Endothelial cell of hepatic sinusoid (primary cell): ENCODE measurements around the gene PSENEN.
"Not testable (repeated sequence)": the region's sequence is repeated elsewhere in the genome, so short reads cannot be mapped to it uniquely, and the experiment has no call there.

Source experiments
- in situ Hi-C: cut with HindIII; loops from 2 replicates; pipeline ENCODE4 v1.10.0; 2017; ENCODE audit warnings: low sequenced_read_pairs

The PSENEN gene

DNA sequence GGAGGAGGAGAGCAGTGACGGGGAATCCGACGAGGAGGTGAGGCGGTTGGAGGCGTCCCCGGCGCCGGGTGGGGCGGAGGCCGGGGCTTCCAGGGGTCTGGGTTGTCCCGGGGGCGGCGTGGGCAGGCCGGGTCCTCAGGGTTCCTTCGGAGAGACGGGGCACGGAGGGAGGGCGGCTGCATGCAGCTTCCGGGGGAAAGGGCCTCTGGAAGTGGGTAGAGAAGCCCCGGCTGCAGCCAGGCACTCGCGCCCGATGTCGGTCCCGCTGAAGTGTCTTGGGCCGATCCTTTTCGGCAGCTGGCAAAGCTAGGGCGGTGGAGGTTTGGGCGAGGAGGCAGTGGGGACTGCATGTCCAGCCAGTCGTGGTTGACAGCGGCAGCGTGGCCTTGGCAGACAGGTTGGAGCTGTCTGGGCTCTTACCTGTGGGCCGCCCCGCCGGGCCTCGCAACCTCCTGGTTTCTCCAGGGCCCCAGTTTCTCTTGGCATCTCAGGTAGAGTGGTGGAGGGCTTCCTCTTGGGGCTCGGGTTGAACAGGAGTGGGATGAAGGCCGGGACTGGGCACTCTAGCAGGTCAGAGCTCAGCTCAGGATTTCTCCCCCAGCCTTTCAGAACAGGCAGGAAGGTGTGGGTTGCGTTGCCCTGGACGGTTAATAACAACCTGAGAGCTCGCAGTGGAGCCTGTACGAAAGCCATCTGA is 27.0 kb upstream of the PSENEN start:
- in situ Hi-C loops: no loop called here

DNA sequence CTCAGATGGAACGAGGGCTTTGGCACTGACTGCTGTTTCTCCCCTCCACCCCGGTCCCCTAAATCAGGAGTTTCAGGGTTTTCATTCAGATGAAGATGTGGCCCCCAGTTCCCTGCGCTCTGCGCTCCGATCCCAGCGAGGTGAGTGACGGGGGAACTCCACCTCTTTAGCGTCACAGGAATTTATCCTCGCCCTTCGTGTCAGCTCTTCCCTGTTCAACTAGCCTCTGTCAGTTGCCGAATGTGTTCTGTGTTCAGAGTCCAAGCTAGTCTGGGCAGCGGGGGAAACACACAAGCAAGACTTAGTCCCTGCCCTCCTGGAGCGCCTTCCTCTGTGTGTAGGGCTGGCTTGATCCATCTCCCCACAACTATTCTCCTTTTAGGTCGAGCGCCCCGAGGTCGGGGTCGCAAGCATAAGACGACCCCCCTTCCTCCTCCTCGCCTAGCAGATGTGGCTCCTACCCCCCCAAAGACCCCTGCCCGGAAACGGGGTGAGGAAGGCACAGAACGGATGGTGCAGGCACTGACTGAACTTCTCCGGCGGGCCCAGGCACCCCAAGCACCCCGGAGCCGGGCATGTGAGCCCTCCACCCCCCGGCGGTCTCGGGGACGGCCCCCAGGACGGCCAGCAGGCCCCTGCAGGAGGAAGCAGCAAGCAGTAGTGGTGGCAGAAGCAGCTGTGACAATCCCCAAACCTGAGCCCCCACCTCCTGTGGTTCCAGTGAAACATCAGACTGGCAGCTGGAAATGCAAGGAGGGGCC is 25.9 kb upstream of the PSENEN start:
- in situ Hi-C loops: no loop called here

DNA sequence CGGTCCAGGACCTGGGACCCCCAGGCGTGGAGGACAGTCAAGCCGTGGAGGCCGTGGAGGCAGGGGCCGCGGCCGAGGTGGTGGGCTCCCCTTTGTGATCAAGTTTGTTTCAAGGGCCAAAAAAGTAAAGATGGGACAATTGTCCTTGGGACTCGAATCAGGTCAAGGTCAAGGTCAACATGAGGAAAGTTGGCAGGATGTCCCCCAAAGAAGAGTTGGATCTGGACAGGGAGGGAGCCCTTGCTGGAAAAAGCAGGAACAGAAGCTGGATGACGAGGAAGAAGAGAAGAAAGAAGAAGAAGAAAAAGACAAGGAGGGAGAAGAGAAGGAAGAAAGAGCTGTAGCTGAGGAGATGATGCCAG is 25.3 kb upstream of the PSENEN start:
- in situ Hi-C loops: no loop called here

DNA sequence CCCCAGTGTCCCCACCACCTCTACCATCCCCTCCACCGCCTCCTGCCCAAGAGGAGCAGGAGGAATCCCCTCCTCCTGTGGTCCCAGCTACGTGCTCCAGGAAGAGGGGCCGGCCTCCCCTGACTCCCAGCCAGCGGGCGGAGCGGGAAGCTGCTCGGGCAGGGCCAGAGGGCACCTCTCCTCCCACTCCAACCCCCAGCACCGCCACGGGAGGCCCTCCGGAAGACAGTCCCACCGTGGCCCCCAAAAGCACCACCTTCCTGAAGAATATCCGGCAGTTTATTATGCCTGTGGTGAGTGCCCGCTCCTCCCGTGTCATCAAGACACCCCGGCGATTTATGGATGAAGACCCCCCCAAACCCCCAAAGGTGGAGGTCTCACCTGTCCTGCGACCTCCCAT is 24.8 kb upstream of the PSENEN start:
- in situ Hi-C loops: no loop called here

DNA sequence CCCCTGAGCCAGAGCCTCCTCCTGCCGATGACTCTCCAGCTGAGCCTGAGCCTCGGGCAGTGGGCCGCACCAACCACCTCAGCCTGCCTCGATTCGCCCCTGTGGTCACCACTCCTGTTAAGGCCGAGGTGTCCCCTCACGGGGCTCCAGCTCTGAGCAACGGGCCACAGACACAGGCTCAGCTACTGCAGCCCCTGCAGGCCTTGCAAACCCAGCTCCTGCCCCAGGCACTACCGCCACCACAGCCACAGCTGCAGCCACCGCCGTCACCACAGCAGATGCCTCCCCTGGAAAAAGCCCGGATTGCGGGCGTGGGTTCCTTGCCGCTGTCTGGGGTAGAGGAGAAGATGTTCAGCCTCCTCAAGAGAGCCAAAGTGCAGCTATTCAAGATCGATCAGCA is 24.1 kb upstream of the PSENEN start:
- in situ Hi-C loops: no loop called here

DNA sequence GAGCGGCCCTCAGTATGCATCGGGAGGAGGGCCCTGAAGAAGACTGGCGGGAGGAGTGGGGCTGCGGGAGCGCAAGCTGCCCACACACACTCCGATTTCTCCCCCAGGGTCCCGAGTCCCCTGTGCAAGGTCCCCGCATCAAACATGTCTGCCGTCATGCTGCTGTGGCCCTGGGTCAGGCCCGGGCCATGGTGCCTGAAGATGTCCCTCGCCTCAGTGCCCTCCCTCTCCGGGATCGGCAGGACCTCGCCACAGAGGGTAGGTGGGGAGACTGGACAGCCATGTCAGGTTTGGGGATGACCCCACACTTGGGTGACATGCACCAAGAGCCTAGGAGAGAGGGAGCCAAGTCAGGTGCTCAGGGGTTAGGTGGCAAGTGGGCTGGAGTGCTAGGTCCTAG is 23.0 kb upstream of the PSENEN start:
- in situ Hi-C loops: no loop called here

DNA sequence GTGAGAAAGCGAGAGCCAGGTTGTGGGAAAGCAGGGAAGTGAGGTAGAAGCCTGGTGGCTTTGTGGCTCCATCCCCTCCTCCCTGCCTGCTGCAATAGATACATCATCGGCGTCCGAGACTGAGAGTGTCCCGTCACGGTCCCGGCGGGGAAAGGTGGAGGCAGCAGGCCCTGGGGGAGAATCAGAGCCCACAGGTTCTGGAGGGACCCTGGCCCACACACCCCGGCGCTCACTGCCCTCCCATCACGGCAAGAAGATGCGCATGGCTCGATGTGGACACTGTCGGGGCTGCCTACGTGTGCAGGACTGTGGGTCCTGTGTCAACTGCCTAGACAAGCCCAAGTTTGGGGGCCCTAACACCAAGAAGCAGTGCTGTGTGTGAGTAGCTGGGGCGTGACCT is 22.6 kb upstream of the PSENEN start:
- in situ Hi-C loops: no loop called here

DNA sequence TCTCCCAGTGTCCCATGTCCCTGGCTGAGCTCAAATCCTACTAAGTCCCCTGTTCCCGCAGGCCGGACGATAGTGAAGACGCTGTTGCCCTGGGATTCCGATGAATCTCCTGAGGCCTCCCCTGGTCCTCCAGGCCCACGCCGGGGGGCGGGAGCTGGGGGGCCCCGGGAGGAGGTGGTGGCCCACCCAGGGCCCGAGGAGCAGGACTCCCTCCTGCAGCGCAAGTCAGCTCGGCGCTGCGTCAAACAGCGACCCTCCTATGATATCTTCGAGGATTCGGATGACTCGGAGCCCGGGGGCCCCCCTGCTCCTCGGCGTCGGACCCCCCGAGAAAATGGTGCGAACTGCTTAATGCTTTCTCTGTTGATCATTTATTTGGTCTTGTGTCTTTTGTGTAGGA is 21.8 kb upstream of the PSENEN start:
- in situ Hi-C loops: no loop called here

DNA sequence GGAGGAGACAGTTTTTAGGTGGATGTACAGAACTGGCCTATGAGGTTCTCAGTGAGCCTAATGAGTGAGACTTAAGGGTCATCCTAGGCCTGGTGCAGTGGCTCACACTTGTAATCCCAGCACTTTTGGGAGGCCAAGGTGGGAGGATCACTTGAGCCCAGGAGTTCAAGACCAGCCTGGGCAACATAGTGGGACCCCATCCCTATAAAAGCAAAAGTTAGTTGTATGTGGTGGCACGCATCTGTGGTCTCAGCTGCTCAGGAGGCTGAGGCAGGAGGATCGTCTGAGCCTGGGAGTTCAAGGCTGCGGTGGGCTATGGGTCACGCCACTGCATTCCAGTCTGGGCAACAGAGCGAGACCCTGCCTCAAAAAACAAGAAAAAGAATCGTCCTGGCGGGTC is 21.3 kb upstream of the PSENEN start:
- in situ Hi-C loops: not testable (repeated sequence)

DNA sequence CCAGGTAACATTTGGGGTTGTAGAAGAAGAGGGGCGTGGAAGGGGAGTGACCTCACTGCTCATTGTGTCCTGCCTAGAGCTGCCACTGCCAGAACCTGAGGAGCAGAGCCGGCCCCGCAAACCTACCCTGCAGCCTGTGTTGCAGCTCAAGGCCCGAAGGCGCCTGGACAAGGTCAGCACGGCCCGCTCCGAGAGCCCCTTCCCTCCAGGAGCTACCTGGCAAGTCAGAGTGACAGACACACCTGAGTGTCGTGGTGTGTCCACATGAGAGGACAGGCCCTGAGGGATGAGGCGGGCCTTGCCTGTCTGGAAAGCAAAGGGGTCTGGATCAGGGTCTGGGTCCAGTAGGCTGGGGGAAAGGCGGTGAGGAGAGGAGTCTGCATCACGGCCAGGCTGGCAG is 20.9 kb upstream of the PSENEN start:
- in situ Hi-C loops: no loop called here

DNA sequence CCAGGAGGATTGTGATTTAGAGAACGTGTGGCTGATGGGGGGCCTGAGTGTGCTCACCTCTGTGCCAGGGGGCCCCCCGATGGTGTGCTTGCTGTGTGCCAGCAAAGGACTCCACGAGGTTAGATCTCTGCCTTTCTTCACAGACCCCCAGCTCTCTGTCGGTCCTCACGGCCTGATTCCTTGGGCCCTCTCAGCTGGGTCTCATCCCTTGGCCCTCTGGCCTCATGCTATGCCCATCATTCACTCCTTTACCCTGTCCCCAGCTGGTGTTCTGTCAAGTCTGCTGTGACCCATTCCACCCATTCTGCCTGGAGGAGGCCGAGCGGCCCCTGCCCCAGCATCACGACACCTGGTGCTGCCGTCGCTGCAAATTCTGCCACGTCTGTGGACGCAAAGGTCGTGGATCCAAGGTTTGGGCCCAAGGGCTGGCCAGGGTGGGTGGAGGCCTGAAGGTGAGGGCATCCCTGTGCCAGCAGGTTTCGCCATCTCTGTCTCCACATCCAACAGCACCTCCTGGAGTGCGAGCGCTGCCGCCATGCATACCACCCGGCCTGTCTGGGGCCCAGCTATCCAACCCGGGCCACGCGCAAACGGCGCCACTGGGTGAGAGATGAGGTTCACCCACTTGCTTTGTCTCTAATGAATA is 20.1 kb upstream of the PSENEN start:
- in situ Hi-C loops: no loop called here

DNA sequence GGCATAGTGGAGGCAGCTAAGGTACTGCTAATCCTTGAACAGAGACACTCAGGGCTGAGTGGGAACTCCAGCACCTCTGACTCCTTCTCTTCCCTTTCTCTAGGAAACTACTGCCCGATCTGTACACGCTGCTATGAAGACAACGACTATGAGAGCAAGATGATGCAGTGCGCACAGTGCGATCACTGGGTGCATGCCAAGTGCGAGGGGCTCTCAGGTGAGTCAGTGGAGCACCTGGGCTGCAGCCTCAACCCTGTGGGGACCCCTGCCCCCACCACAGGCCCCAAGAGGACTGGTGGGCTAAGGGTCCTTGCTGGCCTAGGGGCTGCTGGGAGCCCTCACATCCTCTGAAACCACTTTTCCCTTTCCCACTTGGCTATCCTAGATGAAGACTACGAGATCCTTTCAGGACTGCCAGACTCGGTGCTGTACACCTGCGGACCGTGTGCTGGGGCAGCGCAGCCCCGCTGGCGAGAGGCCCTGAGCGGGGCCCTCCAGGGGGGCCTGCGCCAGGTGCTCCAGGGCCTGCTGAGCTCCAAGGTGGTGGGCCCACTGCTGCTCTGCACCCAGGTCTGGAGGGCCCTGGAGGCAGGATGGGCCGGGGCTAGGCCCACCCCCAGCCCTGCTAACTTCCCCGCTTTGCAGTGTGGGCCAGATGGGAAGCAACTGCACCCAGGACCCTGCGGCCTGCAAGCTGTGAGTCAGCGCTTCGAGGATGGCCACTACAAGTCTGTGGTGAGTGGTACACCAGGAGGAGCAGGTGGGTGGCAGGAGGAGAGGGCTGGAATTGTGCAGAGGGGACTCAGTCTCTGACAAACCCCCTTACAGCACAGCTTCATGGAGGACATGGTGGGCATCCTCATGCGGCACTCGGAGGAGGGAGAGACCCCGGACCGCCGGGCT is 18.1 kb upstream of the PSENEN start:
- in situ Hi-C loops: no loop called here

DNA sequence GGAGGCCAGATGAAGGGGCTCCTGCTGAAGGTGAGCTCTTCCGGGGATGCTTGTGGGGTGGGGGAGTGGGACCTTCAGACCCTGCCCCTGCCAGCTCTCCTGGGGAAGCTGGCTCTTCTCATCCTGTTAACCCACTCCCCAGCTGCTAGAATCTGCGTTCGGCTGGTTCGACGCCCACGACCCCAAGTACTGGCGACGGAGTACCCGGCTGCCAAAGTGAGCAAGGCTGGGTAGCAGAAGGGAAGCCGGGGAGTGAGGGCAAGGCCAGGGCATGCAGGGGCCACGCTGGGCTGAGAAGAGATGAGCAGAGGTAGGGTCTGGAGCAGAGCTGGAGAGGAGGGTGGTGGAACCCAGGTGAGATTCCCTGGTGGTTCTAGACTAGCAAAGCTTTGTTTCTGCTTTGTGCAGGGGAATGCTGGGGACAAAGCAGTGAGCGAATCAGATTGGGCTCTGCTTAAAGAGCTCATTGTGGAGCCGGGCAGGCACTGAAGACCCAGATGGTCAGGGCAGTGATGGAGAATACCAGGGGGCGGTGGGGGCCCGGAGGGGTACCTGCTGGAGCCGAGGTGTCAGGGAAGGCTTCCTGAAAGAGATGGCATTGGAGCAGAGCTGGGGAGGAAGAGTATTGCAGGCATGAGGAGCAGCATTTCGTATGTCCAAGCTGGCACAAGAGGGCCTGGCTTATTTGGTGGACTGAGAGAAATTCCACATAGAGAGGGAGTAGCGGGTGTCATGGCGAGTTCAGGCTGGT is 17.3 kb upstream of the PSENEN start:
- in situ Hi-C loops: no loop called here

DNA sequence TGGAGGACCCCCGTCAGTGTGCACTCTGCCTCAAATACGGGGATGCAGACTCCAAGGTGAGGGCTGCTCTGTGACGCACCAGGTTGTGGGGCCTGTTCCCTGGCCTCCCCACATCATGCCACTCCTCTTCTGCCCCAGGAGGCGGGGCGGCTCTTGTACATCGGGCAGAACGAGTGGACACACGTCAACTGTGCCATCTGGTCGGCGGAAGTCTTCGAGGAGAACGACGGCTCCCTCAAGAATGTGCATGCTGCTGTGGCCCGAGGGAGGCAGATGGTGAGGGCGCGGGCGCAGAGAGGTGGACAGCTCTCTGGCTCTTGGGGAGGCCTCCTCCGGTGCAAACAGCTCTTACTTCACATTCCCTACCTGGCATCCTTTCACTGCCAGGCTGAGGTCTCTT is 16.4 kb upstream of the PSENEN start:
- in situ Hi-C loops: no loop called here

DNA sequence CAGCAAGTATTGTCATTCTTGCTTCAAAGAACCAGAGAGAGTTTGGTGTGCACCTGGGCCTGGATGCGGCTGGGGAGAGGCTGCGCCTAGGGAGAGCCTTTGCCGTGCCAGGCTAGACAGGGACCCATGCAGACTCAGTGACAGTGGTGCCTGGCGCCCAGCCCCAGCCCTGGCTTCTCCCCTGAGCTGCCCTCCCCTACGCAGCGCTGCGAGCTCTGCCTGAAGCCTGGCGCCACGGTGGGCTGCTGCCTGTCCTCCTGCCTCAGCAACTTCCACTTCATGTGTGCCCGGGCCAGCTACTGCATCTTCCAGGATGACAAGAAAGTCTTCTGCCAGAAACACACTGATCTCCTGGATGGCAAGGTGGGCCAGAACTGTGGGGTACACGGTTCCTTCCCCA is 15.7 kb upstream of the PSENEN start:
- in situ Hi-C loops: loop anchor here (10.0 kb wide), 1 partner anchor 105 kb away; no protein-coding TSS in a partner anchor

DNA sequence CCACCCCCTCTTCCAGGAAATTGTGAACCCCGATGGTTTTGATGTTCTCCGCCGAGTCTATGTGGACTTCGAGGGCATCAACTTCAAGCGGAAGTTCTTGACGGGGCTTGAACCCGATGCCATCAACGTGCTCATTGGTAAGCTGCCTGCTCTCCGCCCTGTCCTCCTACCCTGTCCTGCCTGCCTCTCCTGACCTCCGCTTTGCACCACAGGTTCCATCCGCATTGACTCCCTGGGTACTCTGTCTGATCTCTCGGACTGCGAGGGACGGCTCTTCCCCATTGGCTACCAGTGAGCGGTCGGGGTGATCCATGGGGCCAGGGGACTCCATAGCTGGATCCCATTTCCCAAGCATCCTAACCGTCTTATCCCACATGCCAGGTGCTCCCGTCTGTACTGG is 15.1 kb upstream of the PSENEN start:
- in situ Hi-C loops: loop anchor here (10.0 kb wide), 1 partner anchor 104 kb away; no protein-coding TSS in a partner anchor

DNA sequence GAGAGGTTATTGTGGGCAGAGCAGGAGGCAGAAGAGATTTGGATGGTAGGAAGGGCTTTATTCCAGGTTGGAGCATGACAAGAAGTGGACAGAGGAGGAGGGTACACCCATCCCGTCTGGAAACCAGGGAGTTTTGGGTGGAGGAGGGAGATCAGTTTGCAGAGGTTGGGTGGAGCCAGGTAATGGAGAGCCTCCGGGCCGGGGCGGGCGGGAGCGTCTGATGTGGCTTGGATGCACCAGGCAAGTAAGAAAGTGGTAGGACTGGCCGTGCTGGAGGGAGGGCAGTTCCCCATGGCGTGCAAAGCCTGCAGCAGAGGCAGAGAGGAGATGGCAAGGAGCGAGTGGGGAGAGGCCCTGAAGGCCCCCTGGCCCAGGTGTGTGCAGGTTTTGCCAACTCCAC is 14.1 kb upstream of the PSENEN start:
- in situ Hi-C loops: loop anchor here (10.0 kb wide), 1 partner anchor 103 kb away; no protein-coding TSS in a partner anchor

DNA sequence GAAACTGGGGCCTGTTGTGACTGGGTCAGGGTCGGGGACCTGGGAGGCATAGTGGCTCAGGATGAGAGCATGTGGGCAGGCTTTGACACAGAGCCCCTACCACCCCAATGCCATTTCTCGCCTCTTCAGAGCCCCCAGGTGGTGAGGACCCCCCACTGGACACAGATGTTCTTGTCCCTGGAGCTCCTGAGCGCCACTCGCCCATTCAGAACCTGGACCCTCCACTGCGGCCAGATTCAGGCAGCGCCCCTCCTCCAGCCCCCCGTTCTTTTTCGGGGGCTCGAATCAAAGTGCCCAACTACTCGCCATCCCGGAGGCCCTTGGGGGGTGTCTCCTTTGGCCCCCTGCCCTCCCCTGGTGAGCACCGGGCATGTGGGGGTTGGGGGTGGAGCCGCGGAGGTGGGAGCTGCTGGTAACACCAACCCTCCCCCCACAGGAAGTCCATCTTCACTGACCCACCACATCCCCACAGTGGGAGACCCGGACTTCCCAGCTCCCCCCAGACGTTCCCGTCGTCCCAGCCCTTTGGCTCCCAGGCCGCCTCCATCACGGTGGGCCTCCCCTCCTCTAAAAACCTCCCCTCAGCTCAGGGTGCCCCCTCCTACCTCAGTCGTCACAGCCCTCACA is 13.6 kb upstream of the PSENEN start:
- in situ Hi-C loops: loop anchor here (10.0 kb wide), 1 partner anchor 103 kb away; no protein-coding TSS in a partner anchor

DNA sequence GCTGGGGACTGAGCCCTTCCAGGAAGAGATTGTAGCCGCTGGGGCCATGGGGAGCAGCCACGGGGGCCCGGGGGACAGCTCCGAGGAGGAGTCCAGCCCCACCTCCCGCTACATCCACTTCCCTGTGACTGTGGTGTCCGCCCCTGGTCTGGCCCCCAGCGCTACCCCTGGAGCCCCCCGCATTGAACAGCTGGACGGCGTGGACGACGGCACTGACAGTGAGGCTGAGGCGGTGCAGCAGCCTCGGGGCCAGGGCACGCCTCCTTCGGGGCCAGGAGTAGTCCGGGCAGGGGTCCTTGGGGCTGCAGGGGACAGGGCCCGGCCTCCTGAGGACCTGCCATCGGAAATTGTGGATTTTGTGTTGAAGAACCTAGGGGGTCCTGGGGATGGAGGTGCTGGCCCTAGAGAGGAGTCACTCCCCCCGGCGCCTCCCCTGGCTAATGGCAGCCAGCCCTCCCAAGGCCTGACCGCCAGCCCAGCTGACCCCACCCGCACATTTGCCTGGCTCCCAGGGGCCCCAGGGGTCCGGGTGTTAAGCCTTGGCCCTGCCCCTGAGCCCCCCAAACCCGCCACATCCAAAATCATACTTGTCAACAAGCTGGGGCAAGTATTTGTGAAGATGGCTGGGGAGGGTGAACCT is 12.8 kb upstream of the PSENEN start:
- in situ Hi-C loops: loop anchor here (10.0 kb wide), 1 partner anchor 102 kb away; no protein-coding TSS in a partner anchor
